GM23248 (cell line): Measurements from ENCODE around the gene CRISPLD2.

Experiments used
- EZH2 ChIP-seq: fragments of 200-600 bp; sonication (generic); IDR thresholded peaks from 2 replicates; pipeline ENCODE4 v1.6.1; 2018; ENCODE audit warnings: antibody characterized with exemption, mild to moderate bottlenecking; ENCODE audit not compliant: insufficient read depth, poor library complexity, severe bottlenecking
- EZH2phosphoT487 ChIP-seq: fragments of 200-600 bp; sonication (generic); IDR thresholded peaks from 2 replicates; pipeline ENCODE4 v1.6.1; 2018; ENCODE audit warnings: antibody characterized with exemption, moderate library complexity, mild to moderate bottlenecking, low read depth; ENCODE audit not compliant: insufficient read depth

DNA sequence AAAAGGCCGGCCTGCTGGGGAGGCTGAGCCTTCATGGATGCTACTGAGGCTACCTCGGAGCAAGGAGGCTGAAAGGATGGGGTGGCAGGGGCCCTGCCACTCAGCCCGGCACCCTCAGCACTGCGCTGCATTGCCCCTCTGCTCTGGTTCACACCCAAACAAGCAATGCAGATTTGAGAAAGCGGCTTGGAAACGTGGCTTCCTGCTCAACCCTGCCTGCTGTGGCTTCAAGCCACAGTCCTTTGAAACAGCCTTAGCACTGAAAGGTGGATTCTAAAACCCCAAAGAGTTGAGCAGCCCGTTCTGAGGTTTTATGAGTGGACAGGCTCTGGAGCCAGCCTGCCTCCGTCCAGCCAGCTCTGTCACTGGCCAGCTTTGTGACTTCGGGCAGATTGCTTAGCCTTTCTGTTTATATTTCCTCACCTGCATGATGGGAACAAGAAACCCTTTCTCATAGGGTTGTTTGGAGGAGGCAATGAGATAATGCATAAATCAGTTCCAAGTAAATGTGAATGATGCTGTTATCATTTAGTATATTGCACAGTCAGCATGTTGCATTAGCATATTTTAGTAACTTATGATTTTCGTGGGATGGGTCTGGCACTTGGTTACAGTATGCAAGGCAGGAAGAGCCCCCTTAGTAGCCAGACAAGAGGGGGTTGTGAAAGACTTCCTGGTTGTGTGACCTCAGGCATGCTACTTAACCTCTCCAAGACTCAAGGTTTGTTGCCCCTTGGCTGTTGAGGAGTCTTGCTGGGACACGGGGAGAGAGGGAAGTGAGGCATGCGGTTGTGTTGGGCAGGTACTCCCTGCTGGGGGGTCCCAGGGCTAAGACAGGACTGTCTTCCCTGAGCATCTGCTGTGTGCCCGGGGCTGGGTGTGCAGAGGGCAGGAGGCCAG is 23.6 kb downstream of the CRISPLD2 start:
- TF ChIP-seq EZH2 (no peak), EZH2phosphoT487 (no peak)
